Activated gamma-delta T cell (primary cell): ENCODE results near the gene PSMB7.

ENCODE experiments used
- DNase-seq: peaks from one replicate; lab custom pipeline; 2025; lab: John Stamatoyannopoulos, UW

Gene PSMB7

DNA sequence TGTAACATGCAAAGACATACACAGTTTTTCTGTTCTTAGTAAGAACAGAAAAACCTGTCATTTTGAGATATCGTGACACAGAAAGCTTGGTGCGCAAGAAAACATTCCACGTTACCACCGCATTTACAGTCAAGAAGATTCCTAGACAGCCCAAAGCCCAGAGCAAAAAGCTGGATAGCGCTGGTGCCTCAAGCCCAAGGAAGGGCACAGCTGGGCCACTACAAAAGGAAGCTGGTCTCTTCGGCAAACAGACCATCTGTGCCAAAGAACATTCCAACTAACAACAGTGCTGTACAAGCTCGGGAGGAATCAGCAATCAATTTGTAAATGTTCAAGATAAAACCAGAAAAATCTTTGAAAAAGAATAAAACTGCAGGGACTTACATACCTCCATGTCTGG lies 31.0 kb downstream of the PSMB7 start:
- no peak for DNase-seq

DNA sequence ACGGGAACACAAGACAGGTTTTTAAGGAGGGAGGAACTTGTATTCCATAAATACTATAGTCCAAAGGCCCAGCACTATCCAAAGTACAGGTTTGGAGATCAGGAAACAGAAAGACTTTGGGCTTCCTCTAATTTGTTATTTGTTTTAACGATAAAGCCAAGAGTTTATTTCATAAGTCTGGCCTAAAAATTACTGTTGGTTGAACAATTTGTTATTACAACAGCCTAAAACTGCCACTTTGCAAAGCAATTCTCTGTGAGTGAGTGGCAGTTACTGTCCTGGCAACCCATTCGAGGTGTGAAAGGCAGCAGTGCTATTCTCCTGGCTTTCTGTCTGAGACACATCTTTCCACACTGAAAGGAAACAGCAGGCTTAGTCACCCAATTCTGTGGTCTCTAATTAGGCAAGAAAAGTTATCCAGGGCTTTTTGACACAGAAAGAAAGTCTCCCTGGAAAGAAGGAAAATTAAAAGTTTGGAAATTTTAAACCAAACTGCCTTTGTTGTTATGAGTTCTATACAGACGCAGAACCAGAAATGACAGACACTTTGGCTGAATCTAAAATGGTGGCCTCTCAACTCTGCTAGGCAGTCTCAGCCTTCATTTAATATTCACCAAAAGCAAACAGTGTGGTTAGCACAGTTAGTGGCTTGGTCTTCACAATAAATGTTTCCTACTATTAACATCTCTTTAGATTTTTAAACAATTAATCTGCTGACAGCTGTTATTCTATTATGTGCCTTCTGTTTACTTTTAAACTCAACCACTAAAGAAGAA lies 33.9 kb downstream of the PSMB7 start:
- DNase-seq, result no peak

DNA sequence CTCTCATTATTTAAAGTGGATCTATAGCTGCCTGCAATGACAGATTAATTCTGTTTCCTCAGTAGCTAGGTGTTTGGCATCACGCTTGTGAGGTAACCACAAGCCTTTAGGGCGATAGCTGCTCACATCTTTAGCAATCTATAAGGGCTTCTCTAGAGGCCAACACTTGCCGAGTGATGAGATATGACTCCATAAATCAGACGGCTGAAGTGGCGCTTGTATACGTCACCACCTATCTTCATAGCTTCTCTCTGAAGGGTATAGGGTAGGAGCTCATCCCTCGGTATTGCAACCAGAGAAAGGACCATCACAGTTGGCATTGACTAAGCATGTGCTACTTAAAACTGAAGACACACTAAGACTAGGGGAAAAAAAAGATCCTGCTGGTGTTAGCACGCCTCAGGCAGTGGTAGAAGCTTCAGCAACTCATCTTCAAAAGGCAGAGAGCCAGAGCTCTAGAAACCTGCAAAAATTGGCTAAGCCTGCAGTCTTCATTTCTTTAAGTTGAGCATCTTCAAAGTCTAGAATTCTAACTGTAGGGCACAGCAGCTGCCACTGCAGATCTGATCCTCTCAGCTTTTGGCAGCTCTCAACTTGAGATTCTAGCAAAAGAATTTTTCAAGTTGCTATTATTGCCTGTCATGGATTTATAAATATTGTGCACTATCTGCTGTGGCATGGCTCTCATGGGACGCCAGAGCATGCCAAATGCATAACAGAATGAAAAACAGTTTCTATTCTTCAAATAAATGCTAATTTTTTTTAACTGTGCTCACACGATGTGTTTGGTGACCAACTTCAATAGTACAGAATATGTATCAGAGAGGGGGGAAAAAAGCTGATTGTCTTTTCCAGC lies 37.5 kb downstream of the PSMB7 start:
- no peak for DNase-seq

DNA sequence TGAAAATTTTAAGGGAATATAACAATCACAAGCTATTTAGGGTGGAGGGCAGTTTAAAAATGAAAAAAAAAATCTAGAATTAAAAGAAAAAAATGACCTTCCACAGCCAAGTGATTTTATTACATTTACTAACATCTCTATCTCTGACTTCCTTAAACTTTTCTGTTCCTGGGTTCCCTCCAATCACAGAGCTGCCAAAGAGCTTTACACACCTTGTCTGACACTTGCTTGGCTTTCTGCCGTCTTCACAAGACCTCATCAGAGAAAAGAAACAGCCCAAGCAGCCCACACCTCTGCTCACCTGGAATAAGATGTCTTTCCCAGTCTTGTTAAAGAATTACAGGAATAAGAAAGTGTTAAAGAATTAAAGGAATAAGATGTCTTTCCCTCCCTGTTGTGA lies 38.9 kb downstream of the PSMB7 start:
- no peak for DNase-seq

DNA sequence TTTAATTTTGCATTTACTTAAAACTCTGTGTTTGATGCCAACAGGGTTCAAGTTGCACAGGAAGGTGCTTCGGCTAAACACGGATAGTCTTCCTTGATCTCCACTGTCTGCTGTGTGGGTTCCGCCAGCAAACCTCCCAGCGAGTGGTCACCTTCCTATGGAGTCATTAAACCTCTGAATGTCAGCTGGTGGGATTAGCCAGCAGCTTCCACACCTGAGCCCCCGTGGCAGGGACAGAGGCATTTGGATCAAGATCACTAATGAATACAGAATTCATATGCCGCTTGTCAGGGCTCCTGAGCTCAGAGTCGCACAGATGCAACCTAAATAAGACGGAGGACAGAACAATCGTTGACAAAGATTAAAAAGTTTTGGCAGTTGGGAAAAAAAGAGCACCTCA lies 39.5 kb downstream of the PSMB7 start:
- no peak for DNase-seq

DNA sequence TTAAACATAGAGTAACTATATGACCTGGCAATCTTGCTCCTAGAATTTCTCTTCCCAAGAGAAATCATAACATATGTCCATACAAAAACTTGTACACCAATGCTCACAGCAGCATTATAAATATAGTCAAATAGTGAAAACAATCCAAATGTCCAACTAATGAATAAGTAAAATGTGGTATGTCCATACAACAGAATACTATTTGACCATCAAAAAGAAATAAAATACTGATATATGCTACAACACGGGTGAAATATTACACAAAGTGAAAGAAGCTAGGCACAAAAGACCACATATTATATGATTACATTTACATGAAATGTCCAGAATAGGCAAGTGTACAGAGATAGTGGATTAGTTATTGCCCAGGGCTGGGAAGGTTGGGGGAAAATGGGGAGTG lies 41.4 kb downstream of the PSMB7 start:
- DNase-seq, result no peak

DNA sequence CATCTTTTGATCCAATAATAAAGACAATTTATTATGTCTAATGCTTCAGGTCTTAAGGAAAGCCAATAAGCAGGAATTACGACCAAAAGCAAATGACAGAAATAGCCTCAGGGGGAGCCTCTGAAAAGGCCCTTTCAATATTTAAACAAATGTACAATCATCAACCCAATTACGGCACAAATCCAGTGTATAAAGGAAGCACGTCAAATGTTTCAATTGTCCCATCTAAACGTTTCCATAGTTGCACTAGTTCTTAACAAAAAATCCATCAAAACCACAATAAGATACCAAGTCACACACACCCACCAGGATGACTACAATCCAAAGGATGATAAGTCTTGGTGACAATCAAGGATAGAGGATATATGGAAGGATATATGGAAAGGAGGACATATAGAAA lies 41.9 kb downstream of the PSMB7 start:
- DNase-seq, result no peak

DNA sequence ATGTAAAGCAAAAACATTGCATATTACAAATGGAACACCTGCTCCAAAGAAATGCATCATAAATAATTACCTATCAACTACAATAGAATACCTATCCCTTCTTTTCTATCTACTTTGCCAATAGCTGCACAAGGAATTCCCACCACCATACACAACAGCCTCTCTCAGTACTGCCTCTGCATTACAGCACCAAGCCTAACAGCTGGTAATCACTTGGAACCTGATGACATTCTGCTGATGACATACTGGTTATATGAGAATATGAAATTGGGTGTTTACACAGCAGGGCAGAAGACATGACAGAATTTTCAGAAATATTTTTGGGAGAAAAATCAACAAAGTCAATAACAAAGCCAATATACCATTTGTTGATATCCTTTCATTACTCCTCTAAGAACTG lies 43.2 kb downstream of the PSMB7 start:
- no peak for DNase-seq

DNA sequence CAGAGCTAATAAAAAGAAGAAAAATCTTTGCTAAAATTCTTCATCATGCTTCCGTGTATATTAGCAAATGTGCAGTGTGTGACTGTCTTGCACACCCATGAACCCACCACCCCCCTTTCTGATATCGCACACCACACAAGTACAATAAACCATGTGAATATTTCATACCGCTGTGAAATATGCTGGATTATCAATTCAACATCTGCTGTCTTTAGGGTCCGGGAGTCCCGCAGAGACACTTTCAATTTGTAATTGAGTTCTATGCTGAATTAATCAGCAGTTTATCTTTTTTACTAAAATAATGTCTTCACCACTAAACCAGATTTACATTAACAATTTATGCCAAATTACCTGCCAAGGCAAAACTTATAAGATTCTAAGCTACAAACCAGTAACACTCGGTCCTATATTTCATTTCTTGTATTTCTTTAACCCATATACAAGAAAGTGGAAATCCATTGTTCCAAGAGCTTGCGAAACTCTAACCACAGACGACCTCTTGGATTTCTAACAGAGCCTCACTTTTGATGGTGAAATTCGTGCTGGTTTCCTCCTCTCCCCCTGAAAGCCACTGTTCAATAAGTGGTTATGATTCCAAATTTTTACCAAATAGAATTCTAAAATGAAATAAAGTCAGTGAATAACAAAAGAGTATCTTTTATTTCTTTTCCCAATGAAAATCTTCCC lies 44.2 kb downstream of the PSMB7 start:
- DNase-seq, result no peak

DNA sequence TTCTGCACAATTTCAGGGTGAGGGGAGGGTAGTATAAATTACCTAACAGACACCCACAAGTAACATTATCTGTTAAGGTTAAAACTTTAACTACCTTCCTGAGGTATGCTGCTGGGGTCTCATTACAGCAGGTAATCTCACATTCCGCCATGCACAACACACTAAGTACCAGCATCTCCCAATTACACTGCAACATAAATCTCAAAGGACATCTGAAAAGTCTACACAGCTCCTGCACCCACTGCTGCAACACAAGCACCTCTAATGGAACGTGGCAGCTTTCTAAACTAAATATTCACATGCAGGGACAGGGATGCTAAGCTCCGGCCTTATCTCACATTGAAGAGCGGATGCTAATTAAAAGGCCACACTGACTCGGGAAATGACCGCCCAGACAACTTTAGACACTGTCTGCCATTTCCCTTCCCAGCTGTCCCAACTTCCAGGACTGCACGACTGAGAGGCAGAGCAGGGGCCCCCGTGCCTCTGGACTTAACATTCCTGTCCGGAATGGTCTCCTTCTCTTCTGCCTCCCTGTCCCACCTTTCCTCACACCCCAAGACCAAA lies 45.9 kb downstream of the PSMB7 start:
- no peak for DNase-seq

DNA sequence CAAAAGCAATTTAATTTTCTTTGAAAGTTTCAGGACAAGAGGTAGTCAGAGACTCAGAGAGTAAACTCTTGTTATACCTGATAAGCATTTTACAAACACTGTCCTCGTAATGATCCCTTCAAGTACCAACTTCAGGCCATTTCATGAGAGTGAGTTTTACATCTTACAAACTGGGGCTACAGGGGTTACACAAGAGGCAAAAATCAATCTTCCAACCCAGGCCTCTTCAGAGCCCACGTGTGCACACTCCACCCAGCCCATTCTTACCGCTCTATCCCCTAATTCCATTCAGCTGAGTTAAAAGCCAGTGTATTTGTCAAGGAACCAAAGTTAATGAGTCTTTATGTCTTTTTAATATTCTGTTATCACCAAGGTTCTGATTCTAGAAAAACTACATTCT lies 46.5 kb downstream of the PSMB7 start:
- no peak for DNase-seq

DNA sequence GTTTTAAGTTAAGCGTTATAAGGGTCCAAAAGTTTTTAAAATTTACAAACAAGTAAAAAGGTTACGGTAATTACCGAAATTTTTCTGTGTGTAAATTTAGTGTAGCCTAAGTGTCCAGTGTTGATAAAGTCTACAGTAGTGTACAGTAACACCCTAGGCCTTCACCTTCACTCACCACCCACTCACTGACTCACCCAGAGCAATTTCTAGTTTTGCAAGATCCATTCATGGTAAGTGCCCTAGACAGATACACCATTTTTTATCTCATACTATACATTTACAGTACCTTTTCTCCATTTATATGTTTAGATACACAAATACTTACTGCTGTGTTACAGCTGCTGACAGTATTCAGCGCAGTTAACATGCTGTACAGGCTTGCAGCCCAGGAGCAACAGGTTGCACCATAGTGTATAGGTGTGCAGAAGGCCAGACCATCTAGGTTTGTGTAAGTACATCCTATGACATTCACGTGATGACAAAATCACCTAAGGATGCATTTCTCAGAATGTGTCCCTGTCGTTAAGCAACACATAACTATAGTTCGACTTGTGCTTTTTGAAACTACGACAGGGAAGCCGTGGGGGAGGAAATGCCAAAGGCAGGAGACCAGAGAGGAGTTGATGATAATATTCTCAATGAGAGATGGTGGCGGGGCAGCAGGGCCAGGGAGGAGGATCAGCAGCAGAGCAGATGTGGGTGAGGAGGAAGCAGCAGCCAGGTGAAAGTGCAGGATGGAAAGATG lies 48.6 kb downstream of the PSMB7 start:
- no peak for DNase-seq

DNA sequence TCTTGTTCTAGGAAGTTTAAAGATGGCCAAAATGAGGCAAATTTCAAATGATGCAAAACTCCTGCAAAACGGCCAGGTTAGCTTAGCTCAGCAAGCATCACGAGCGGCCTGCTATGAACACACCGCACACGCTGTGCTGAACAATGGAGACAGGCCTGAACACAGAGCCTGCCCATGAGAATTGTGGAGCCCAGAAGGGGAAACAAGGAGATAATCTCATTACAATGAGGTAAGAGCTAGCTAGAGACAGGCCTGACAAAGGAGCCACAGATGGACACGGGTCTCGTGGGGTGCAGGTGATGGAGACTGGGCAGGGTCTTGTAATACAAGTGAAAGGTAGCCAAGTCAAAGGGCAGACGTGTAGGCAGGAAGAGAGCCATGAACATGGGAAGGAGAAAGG lies 50.2 kb downstream of the PSMB7 start:
- no peak for DNase-seq

DNA sequence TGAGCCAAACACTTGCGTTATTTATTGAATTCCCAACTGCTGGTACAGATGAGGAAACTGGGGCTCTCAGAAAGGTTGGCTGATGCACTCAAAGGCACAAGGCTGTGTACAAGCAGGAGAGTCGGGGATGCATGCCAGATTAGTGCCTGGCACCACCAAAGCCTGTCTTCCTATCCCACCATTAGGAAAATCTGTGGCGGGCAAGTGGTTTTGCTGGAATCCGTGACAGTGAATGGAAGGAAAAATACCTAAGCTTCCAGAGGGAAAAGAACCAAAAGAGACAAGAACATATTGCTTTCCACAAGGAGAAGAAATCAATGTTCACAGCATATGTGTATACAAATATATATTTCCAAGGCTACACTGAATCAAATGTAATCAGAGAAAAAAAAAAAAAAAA lies 51.1 kb downstream of the PSMB7 start:
- DNase-seq, result no peak

DNA sequence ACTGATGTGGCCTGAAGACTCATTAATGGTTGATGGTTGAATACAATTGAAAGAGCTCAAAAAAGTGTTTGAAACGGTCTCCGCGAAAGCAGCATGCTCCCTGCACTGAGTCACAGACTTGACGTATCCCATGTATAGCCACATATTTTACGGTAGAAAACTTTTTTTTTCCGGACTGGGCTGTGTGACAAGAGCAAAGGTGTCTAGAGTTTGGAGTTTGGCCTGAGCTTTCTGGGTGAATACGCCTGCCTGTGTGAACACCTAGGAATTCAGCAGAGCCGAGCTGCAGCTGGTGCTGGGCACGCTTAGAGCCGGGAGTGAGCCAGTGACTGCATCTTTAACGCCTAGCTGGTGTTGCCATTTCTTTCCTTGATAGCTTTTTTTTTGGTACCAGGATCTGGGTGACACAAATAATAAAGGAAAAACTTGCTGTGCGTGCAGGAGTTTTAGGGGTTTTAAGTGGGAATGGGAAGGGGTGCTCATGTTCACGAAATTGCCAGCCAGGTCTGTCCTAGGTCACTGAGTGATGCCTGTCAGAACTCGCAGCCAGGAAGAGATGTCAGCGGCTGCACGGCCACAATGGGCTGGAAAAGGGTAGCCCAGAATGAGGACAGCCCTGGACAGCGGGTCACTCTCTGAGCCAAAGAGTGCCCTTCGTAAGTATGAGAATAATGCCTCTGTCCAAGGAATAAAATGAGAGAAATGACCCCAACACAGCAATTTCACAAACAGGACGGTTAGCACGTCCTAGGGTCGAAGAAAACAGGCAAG lies 51.7 kb downstream of the PSMB7 start:
- DNase-seq, result no peak

DNA sequence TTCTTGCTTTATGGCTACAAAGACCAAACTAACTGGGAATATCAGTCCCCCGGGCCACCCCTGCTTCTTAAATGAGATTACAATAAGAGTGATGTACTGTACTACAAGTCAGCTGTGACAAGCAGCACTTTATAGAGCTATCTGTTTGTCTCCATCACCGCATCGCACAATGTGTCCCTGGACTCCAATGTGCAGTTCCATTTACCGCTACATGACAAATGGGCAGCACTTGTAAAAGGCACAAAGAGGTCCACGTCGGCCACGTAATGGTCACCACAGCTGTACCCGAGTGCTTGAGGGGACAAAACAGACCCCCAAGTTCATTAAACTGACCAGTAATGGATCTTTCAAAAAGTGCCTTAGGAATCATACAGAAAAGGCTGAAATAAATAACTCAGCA lies 54.1 kb downstream of the PSMB7 start:
- DNase-seq, result no peak

DNA sequence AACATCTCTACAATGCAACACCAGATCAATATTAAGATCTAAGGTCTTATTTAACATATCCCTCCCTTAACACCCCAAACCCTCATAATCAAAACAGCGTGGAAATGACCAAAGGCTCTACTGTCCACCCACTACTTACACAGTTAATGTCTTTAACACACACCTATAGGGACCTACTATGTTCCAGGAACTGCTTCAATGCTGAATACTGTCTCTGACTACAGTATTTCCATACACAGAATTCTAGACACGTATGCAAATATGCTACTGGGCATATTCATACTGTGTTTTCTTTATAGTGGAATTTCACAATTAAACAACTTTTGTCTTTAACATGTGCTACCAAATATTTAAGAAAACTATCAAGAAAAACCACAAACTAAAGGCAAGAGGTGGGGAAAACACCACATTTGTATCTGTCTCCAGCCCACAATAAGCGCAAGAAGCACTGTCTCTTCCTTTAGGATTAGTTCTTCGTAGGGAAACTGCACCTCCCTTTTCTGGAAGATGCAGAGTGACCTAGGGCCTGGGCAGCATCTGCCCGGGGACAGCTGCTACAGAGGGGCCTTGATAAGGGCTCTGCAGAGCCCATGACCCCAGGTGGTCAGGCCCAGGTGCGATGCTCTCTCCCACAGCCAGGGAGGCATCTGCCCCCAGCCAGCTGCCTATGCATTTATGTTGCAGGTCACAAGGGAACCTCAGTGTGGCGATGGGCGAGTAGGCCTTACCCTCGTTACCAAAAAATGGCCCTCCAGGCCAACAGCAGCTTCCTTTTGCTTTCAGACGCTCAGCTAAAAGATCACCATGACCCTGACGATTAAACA lies 55.2 kb downstream of the PSMB7 start:
- DNase-seq, result no peak

DNA sequence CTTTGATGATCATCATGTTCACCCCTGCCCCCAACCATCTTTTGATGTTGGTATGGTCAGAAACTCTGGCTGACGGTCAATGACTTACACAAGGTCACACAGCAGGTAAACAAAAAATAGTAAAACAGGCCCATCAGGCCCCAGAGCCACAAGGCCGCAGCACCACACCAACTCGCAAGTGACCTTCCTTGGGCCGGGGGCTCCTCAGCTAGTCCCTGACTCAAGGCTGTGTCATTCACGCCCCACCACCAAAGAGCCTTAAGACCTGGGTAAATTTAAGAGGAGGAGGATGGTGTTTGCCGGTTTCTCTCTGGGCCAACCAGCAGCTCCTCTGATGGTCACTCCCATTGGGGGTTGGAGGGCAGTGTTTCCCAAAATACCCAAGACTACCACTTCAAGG lies 55.8 kb downstream of the PSMB7 start:
- DNase-seq, result no peak

DNA sequence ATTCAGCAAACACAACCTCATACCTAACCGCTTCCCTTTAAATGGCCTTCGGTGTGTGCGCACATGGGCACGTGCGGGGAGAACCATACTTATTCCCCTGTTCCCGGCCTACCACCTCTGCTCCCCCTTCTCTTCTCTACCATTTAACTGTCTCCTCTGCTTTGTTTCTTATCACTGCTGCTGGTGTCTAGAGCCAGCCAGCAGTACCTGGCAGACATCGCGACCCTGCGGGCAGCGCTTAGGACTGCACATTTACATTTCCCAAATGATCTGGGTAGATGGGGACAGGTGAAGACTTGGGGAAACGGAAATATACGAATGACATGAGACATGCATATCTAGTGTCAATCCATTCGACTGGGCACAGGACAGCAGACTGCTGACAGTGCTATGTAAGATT lies 56.6 kb downstream of the PSMB7 start:
- DNase-seq, result no peak

DNA sequence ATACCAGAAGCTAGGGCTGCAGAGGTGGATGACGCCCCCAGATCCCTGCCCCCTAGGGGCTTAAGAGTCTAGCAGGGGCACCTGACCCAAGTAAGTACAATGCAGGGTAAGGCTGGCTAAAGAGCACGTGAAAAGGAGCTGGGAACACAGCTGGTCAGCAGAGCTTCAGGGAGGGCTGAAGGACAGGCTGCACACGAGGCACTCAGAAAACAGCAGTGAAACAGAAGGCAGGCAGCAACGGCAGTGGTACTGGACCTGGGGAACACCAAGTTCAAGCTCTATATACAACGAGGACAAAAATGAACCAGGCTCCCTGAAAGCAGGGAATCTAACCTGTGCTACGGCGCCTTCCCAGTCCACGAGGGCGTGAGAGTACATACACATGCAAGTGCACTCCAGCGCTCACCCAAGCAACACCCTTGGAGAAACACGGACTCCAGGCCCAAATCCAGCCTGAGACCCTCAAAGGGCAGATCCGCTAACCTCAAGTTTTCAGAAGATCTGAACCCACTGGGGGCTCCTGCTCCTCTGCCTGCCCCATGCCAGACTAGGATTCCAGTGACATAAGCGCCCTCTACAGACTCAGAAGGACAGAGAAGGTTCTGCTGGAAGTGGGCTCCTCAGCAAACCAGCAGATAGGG lies 57.4 kb downstream of the PSMB7 start:
- no peak for DNase-seq
